Astrocyte of the cerebellum (primary cell): ENCODE measurements around the gene FER.
"Not testable (repeated sequence)": the region's sequence is repeated elsewhere in the genome, so short reads cannot be mapped to it uniquely, and the experiment has no call there.

Experiments
- DNase-seq: peaks from one replicate; pipeline ENCODE4 v3.0.0-alpha.2; 2011; ENCODE audit warnings: low read depth
- H3K4me3 ChIP-seq: 2 replicates; pipeline ENCODE4 v1.5.1; 2011; ENCODE audit warnings: mild to moderate bottlenecking, low read depth, low read length, moderate library complexity
- CTCF ChIP-seq: IDR thresholded peaks from 2 replicates; pipeline ENCODE4 v1.5.1; 2012; ENCODE audit warnings: low read length, low read depth, moderate library complexity, mild to moderate bottlenecking; ENCODE audit errors: missing control alignments
- in situ Hi-C: cut with HindIII; loops from 2 replicates; pipeline ENCODE4 v1.10.0; 2017; ENCODE audit warnings: low sequenced_read_pairs

FER gene

GRCh38 chr5:108773330-108773729 is 25.6 kb downstream of the FER start:
- no peak for DNase-seq
- TF ChIP-seq CTCF = no peak
- no peak overlapping the region for H3K4me3 ChIP-seq
- in situ Hi-C loops = no loop called here

GRCh38 chr5:108774079-108774478 is 26.4 kb downstream of the FER start:
- DNase-seq, in situ Hi-C loops, H3K4me3 ChIP-seq: not testable (repeated sequence)

- H3K4me3 ChIP-seq, DNase-seq, in situ Hi-C loops: not testable (repeated sequence)
Observed at GRCh38 chr5:108777582-108777981, 29.9 kb downstream of the FER start.

- not testable (repeated sequence) for DNase-seq
Observed at GRCh38 chr5:108784577-108784976, 36.9 kb downstream of the FER start.

GRCh38 chr5:108786806-108787483 is 39.2 kb downstream of the FER start:
- no peak for TF ChIP-seq CTCF
- in situ Hi-C loops = no loop called here
- no peak overlapping the region for H3K4me3 ChIP-seq
- DNase-seq = no peak

More at GRCh38 chr5:108784577-108784976, 36.9 kb downstream of the FER start:
- in situ Hi-C loops, H3K4me3 ChIP-seq: not testable (repeated sequence)

- in situ Hi-C loops = no loop called here
- no peak for TF ChIP-seq CTCF
- H3K4me3 ChIP-seq = no peak overlapping the region
- DNase-seq = no peak
Observed at GRCh38 chr5:108788142-108788541, 40.4 kb downstream of the FER start.

- in situ Hi-C loops = no loop called here
- H3K4me3 ChIP-seq = no peak overlapping the region
- no peak for DNase-seq
- no peak for TF ChIP-seq CTCF
Observed at GRCh38 chr5:108793207-108793606, 45.5 kb downstream of the FER start.

GRCh38 chr5:108794349-108794748 is 46.7 kb downstream of the FER start:
- H3K4me3 ChIP-seq, DNase-seq, in situ Hi-C loops: not testable (repeated sequence)

GRCh38 chr5:108797396-108797795 is 49.7 kb downstream of the FER start:
- TF ChIP-seq CTCF = no peak
- in situ Hi-C loops = no loop called here
- no peak for DNase-seq
- no peak overlapping the region for H3K4me3 ChIP-seq
